Body of pancreas (tissue), 4 donors: ENCODE results near the gene PROCR.

Experiments used
- CTCF ChIP-seq, 7 experiments: fragments of 450-650 bp in 4 of 7; fragments of 200-600 bp in 3 of 7; sonication (generic) in 3 of 7; IDR thresholded peaks; one replicate each; pipeline ENCODE4 v1.5.1; 2016 to 2019; ENCODE audit warnings: antibody characterized with exemption in 7 of 7
- POLR2A ChIP-seq, 3 donors: fragments of 450-650 bp; IDR thresholded peaks; one replicate each; pipeline ENCODE4 v1.6.1; 2016; ENCODE audit warnings: antibody characterized with exemption in 3 of 3, mild to moderate bottlenecking in 2 of 3

GRCh38 chr20:35129647-35130069, 42.2 kb upstream of the PROCR start:
- TF ChIP-seq CTCF (IDR thresholded peaks at IDR 0.05) (no peak), POLR2A (IDR thresholded peaks at IDR 0.05) (no peak)
